ENCODE results near the gene CFAP46.

Gene CFAP46

GRCh38 chr10:132762267-132762666 is 180.1 kb downstream of the CFAP46 start:
- no peak for DNase-seq

- DNase-seq, result no peak
Measured at GRCh38 chr10:132761395-132762060, 180.8 kb downstream of the CFAP46 start.

DNA sequence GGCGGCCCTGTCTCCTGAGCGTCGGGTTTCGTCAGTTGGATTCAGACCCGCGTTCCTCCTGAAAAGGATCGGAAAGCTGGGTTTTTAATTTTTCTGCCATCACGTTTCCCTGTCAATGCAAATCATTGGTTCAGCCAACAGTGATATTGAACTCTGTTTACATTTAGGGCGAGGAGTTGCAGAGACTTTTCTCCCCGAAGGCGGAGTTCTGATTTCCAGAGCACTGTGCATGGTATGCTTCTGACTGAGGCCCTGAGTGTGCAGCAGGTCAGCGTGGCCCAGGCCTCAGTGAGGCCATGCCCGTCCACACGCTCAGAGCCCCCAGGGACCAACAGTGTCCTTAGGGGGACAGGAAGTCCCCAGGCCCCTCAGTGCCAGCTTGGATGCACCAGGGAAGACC is 183.5 kb downstream of the CFAP46 start:
- DNase-seq, result no peak
